ENCODE results near the gene RNF214.

RNF214 gene

GRCh38 chr11:117217141-117218084 lies 15.1 kb upstream of the RNF214 start:
- DNase-seq = no peak

DNA sequence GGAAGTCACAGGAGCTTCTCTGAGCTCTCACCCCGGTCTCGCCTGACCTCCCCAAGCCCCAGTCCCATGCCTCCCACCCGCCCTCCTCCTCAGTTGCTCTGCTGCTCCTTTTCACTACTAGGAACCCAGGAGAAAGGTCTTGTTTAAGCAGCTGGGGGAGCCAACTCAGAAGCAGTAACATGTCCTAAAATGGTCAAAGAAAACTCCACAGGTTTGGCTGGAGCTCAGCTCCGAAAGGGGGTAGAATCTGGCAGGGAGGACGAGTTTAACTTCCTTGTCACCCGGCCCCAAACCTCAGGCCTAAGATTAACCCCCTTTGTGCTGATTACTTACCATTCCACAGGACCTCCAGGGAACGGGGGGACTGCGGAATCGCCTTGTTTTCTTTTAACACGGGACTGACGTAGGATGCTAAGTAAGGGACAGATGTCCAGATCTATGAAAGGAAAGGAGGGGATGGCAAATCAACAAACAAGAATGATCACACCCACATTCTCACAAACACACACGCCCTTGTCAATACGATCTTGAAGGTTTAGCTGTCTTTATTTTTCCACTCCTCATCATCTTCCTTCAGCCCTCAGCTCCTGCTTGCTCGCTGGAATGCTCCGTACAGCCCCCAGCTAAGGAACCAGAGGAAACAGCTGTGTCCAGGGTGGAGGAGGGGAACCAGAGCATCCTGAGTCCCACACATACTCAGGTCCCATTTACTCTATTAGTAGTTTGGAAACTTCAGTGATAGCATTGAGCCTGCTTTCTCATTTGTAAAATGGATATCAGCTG lies 14.1 kb upstream of the RNF214 start:
- no peak for DNase-seq

- no peak for DNase-seq
Observed at GRCh38 chr11:117219001-117219400, 13.5 kb upstream of the RNF214 start.

DNA sequence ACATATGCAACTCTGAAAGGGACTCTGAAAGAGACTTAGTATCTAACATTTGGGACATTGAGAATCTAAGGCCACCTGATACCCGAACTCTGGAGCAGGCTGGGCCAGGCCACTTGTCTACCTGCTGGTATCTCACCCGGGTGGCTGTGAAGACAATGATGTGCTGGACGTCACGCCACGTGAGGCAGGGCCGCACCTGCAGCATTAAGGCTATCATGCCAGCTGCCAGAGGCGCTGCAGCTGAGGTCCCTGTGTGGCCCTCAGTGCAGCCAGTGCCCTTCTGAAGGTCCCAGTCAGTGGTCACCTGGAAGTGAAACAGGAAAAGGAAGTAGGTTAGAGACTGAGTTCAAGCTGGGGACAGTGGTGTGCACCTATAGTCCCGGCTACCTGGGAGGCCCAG lies 13.0 kb upstream of the RNF214 start:
- DNase-seq = no peak

DNA sequence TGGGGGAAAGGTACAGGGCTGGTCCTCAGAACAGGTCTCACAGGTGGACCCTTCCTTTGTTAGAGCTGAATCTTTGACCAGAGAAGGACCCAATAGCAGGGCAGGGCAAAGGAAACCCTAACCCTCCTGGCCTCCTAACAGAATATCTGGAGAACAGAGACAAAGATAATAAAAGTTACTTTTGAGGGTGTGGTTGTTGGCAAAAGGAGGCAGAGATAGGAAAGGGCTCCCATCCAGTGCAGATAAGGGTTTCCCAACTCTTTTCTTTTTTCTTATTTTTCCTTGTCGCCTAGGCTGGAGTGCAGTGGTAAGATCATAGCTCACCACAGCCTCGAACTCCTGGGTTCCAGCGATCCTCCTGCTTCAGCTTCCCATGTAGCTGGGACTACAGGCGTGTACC lies 12.5 kb upstream of the RNF214 start:
- DNase-seq = no peak

DNA sequence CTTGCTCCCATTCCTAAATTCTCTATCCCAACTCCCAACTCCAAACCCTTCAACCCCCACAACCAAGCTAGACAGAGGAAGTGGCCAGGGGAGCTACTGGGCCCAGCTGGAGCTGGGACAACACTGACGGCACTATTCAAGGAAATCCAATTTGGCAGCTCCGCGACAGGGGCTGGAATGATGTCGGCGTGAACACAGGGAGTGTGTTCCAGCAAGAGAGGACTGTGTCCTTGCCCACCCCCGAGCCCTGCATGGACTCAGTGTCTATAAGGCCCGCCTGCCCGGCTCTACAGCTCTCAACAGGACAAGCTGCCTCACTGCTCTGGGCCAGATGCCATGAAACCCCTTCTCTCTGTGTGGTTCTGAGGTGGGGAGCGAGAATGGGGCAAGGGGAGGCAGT lies 11.9 kb upstream of the RNF214 start:
- no peak for DNase-seq

DNA sequence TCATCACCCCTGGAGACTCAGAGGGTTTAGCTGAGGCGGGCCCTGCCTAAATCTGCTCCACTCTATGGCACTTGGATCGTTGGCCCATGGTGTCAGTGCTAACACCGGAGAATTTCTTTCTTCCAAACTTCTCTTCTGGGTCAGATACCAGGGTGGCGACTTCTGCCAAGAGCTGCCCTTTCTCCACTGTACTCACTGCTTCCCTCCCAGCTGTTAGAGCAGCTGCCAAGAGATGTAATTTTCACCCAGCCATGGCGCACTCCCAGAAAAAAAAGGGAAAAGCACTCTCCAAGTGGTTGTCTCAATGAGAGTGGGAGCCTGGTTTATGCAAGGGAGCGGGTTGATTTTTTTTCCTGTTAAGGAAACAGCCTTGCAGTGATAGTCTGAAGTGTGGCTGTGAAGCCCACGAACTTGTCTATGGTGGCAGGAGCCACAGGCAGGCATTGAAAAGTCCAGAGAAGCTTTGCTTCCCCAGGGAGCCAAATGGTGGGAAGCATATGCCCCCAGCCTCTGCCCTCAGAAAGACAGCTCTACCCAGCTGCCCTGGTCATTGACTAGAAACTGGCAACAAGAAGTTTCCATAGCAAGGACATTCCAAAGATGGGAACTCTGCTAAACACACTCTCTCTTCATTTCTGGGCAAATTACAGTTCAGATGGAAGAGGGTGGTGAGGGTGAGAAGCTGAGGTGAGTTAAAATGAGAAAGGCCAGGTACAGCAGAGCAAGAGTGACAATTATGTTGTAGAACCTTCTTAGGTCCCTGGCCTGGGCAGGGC lies 11.3 kb upstream of the RNF214 start:
- DNase-seq = no peak

DNA sequence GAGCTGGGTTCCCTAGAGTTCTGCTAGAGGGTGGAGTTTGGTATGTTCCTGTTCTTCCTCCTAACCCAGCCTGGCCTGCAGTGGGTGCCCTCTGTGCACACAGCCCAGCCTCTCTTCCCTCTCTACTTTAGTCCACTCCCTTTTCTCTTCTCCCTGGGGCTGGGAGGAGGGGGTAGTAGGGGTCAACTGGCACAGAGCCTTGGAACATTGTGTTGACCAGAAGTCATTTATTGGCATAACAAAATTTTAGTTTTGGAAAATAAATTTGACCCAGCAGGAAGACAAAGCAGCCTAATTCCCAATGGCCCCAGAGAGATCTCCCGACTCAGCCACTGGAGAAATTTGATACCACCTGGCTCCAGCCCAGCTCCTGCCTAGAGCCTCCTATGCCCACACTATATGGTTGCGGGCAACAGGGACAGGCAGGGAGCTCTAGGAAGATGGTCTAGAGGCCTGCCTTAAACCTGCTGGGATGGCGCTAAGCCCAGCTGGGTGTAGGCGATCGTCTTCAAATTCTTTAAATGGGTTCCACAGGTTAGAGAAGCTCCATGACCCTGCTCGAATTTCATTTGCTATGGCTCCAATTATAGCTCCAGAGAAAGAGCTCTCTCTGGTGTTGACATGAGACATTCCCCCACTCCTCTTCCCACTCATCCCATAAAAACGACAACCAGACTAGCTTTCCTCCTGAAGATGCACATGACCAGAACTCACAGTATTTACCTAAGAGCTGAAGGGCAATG lies 10.5 kb upstream of the RNF214 start:
- DNase-seq = no peak

- no peak for DNase-seq
Observed at GRCh38 chr11:117222991-117223740, 9.3 kb upstream of the RNF214 start.

DNA sequence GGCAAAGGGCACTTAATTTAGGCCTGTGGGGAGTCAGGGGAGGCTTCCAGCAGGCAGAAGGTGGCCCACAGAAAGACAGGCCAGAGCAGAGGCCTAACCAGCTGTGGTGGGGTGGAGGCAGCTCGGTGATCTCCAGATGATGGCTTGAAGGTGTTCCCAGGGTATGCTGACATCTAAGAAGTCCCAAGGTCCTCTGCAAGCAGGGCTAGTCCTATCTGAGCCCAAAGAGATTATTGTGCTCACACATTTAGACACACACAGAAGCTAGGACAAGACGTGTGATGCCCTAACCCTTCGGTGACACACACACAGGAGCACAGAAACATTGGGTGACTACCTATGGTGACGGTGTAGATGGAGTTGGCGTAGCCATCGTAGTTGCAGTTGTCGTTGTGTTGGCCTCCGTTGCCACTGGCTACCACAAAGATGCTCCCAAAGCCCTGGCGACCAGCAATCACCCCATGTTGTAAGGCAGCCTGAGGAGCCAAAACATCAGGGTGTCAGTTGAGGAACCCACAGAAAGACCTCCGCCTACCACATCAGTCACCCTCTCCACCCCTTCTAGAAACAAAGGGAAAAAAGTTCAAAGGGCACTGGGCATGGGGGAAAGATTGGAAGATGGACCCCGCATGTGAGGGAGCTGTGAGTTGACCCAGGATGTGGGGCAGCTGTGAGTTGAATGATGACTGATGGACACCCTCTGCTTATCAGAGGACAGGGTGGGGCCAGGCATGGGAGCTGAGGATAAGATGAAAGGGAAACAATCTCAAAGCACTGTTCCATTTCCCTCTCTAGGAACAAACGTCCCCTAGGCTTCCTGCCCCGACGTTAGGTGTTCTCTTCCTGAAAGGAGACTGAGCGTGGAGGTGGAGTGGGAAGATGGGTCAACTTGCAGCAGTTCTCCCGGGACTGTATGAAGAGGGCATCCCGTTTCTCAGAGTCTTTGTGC lies 8.5 kb upstream of the RNF214 start:
- DNase-seq = no peak

- DNase-seq = no peak
Observed at GRCh38 chr11:117225553-117226170, 6.8 kb upstream of the RNF214 start.

- peak; percentile 67 to 81 for DNase-seq
Observed at GRCh38 chr11:117226388-117227385, 5.8 kb upstream of the RNF214 start.

DNA sequence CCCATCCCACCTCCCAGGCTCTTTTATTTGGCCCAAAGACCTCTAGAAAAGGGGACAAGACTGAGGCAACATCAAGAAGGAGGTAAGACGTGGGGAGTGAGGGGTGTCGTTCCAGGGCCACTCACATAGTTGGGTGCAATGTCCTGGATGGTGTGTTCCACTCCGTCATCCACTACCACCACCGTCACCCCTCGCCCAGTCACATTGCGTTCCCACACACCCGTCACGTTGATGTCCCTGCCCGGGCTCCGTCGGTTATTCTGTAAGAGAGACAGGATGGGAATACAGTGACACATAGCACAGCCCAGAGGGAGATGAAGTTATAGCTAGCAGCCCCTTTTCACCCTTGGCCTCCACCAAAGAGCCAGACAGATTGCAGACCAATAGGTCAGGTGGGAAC lies 4.4 kb upstream of the RNF214 start:
- no peak for DNase-seq

DNA sequence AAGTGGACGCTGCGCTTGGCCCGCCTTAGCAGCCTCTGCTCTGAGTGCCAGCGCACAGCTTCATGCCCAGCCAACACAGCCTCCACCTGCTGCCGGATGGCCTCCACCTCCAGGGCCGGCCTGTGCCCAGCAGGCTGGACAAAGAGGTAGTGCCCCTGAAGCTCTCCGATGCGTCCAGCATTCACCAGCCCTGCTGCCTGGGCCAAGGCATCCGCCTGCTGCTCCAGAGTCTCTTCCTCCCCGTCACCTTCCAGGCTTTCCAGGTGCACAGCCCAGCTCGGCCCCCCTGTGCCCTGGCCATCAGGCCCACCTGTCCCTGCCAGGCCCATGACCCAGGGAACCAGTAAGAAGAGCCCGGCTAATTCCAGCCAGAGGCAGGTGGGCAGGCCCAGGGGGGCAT lies 3.1 kb upstream of the RNF214 start:
- no peak for DNase-seq

DNA sequence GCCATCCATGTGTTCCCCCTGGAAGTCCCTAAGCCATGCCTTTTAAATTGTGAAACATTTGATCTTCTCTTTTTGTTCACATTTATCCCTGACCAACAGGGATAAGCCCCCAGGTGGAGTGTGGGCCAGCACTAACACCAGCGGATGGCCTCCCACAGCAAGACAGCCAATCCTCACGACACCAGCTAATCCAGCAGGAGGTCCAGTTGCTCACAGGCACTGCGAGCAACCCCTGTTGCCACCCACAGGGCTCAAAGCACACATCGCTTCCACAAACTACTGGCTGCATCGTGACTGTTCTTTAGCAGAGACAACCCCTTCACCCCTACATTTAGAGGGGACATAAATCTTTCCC lies 2.6 kb upstream of the RNF214 start:
- DNase-seq = no peak

DNA sequence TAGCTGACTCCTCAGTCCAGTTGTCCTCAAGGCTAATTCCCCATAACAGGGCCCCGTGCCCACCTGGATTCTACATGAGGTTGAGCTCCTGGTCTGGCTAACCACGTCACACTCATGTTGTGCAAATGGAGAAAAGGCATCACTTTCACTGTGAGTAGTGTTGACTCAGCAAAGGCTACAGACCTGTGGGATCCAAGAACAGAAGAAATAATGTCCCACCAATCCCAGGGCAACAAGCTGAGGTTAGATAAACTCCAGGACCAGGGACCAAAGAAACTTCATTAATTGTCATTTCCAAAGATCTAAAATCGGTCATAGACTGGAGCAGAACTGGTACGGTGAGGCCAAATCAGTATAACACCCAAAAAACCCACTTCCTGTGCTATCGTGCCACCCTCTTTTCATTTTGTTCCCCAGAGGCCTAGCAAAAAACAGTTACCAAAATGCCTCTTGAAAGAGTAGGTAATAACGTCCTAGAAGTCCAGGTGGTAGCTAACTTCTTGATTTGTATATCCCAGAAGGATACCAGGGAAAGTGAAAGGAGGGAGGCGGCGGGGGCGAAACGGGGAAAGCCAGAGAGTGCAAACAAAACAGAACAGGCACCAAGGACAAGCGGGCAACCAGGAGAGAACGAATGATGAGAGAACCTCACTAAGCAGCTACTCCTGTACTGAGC lies 2.0 kb upstream of the RNF214 start:
- peak; percentile 18 to 68 for DNase-seq

DNA sequence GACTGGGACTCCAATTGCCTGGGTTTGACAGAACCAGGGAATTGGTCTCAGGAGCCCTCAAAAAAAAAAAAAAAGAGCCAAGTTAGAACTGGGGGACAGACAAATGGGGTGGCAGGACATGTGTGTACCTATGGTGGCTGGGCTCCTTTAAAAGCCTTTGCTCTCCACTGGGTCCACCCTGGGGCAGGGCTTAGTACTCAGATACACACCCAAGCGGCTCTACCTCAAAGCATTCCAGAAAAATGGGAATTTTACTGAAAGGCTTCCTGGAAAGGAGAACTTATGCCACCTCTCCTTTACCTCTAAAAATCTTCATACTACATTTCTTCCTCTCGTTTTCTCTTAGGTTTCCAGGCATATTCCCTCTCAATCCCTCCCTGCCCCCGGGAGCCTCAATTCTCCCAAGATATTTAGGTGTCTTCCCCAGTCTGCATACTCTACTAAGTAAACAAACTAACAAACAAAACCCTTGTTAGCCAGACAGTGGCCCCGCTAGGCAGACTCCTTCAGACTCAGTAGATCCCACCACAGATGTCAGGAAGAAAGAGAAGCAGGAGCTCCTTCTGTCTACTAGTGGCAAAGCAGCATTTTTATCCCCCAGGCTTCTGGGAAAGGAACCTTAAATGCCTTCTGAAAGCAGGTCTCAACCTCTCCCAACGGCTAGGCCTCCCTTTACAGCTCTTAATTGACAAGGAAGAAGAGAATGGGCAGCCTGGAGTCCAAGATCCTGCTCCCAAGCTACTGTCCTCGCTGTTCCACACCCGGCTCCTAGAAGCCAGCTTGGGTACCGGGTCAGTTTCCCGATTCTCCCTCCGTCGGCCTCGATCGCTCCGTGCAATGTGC lies 1.3 kb upstream of the RNF214 start:
- DNase-seq = no peak

- no peak for DNase-seq
Observed at GRCh38 chr11:117231842-117232091, 704 bp upstream of the RNF214 start, which contains the start of gene PCSK7. TSS of gene PCSK7 (minus strand) at chr11:117232073. CDS start at chr11:117229844, 2,229 bp downstream.

Measured in CD4-positive, alpha-beta T cell treated with Interferon alpha-2 for 1 hour (primary cell).